ENCODE measurements around the gene BPIFB3. TPM values are rescaled to one million over a fixed set of nuclear protein-coding genes. Genes with fewer than 3 reads are reported as not detected.

Gene BPIFB3
- total and polyA plus RNA-seq, 2 of the 4 experiments (the other 2 are of a cell fraction), result not detected

DNA sequence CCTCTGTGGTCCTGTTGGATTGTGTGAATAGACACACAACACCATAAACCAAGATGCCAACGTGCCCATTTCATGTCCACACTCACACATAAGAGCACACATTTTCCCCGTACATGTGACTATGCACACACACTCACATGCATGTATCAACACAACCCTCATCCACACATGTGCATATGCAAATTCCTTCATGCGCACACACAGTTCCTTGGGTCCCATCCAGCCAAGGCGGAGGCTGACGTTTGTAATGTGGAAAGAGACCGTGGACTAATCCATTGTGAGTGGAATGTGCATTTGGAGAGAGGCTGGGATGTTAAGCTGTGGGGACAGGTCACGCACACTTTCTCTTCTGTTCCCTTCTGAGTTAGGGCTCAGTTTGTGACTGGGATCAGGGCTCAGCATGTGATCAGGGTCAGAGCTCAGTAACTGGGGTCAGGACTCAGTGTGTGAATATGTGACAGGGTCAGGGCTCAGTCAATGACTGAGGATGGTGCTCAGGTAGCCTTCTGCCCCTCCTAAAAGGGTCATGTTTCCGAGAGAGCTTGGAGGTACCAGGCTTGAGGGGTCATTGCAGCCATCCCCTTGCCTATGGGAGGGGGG, 46.8 kb upstream of the BPIFB3 start:
- DNase-seq (no peak), ATAC-seq (ENCODE audit: low read depth) (no peak)
- H3K14ac ChIP-seq (replicated peaks; ENCODE audit: low read depth, low read length), result no peak overlapping the region
- H2BK5ac ChIP-seq (ENCODE audit: low read depth, low read length, poor library complexity, severe bottlenecking), result no peak overlapping the region
- no peak overlapping the region for H3K4me2 ChIP-seq (ENCODE audit: low read depth, low read length)
- H3K27ac ChIP-seq (ENCODE audit: insufficient read depth, low read length), result no peak overlapping the region
- H2BK20ac ChIP-seq (ENCODE audit: low read depth, low read length), result no peak overlapping the region
- dilution Hi-C loops (cut with HindIII; ENCODE audit: low sequenced_read_pairs, unreplicated experiment), result no loop called here
- H3K18ac ChIP-seq (ENCODE audit: low read depth, low read length), result no peak overlapping the region
- no peak overlapping the region for H3K23ac ChIP-seq (ENCODE audit: low read depth, low read length)
- no peaks in the 10 kb centered on the region for H3K9me3 ChIP-seq (ENCODE audit: control insufficient read depth, insufficient read depth, low read length)
- intact Hi-C loops (cut with micrococcal nuclease), result no loop called here
- TF ChIP-seq RAD21 (IDR thresholded peaks at IDR 0.05; ENCODE audit: low read length) (no peak), SMC3 (IDR thresholded peaks at IDR 0.05; ENCODE audit: low read depth, low read length) (no peak), RCOR1 (IDR thresholded peaks at IDR 0.05; ENCODE audit: insufficient replicate concordance, low read length) (no peak), MXI1 (IDR thresholded peaks at IDR 0.05; ENCODE audit: borderline replicate concordance, low read depth, low read length) (no peak), POLR2A (IDR thresholded peaks at IDR 0.05; ENCODE audit: low read depth, low read length) (no peak), RFX5 (IDR thresholded peaks at IDR 0.05; ENCODE audit: low read depth, low read length) (no peak)
- TF ChIP-seq, protein P1, sequence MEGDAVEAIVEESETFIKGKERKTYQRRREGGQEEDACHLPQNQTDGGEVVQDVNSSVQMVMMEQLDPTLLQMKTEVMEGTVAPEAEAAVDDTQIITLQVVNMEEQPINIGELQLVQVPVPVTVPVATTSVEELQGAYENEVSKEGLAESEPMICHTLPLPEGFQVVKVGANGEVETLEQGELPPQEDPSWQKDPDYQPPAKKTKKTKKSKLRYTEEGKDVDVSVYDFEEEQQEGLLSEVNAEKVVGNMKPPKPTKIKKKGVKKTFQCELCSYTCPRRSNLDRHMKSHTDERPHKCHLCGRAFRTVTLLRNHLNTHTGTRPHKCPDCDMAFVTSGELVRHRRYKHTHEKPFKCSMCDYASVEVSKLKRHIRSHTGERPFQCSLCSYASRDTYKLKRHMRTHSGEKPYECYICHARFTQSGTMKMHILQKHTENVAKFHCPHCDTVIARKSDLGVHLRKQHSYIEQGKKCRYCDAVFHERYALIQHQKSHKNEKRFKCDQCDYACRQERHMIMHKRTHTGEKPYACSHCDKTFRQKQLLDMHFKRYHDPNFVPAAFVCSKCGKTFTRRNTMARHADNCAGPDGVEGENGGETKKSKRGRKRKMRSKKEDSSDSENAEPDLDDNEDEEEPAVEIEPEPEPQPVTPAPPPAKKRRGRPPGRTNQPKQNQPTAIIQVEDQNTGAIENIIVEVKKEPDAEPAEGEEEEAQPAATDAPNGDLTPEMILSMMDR (conservative IDR thresholded peaks at IDR 0.05; ENCODE audit: low read depth, low read length), result no peak
- TF ChIP-seq, protein P2, sequence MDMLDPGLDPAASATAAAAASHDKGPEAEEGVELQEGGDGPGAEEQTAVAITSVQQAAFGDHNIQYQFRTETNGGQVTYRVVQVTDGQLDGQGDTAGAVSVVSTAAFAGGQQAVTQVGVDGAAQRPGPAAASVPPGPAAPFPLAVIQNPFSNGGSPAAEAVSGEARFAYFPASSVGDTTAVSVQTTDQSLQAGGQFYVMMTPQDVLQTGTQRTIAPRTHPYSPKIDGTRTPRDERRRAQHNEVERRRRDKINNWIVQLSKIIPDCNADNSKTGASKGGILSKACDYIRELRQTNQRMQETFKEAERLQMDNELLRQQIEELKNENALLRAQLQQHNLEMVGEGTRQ (IDR thresholded peaks at IDR 0.05; ENCODE audit: low read depth, low read length), result no peak
- no peak overlapping the region for H3K4ac ChIP-seq (ENCODE audit: low read depth, low read length)
- BruUV-seq (replicated peaks), result no TSS peak
- H2AK5ac ChIP-seq (ENCODE audit: low read depth, low read length), result no peak overlapping the region
- H3K4me3 ChIP-seq (ENCODE audit: insufficient read depth, low read depth, low read length), result no peak overlapping the region
- ChIA-PET CTCF (no interaction called here), POLR2A (ENCODE audit: unreplicated experiment) (no interaction called here)
- in situ Hi-C loops (cut with MboI; ENCODE audit: low sequenced_read_pairs), result no loop called here
- H4K91ac ChIP-seq (ENCODE audit: insufficient read depth, low read depth, low read length), result no peak overlapping the region
- H3K36me3 ChIP-seq (ENCODE audit: control insufficient read depth, insufficient read depth, low read length), result no peaks in the 10 kb centered on the region
- H2AK9ac ChIP-seq (replicated peaks; ENCODE audit: low read depth, low read length, poor library complexity), result peak overlapping the region; percentile 16
- H3K9me1 ChIP-seq (ENCODE audit: insufficient read depth, low read length), result no peaks in the 10 kb centered on the region
- H3K27me3 ChIP-seq (ENCODE audit: control insufficient read depth, insufficient read depth, low read length), result peaks cover 3% of the 10 kb centered on the region
- no peak overlapping the region for H3K9ac ChIP-seq (ENCODE audit: low read depth, low read length)
- H4K8ac ChIP-seq (ENCODE audit: low read depth in 2 of 2, low read length in 2 of 2), result no peak overlapping the region
- no peak overlapping the region for H2BK120ac ChIP-seq (ENCODE audit: low read depth, low read length)
- H2BK15ac ChIP-seq (ENCODE audit: low read depth, low read length), result no peak overlapping the region
- no CpG with 5 or more reads among the region's 8 CpGs for WGBS, 2 experiments (ENCODE audit: extremely low coverage in 2 of 2, insufficient read length in 1 of 2)
- H4K5ac ChIP-seq (ENCODE audit: low read depth, low read length), result no peak overlapping the region
- H3K56ac ChIP-seq (ENCODE audit: extremely low read depth, insufficient read depth, low read length), result no peak overlapping the region
- H3K4me1 ChIP-seq (ENCODE audit: control insufficient read depth, insufficient read depth, low read length), result no peaks in the 10 kb centered on the region
- no peaks in the 10 kb centered on the region for H3K79me1 ChIP-seq (ENCODE audit: low read depth in 1 of 2, low read length in 2 of 2)
- H2AFZ ChIP-seq (replicated peaks; ENCODE audit: low read length, poor library complexity), result no peak overlapping the region
- H4K20me1 ChIP-seq (ENCODE audit: insufficient read depth, low read length), result no peaks in the 10 kb centered on the region; the same call in 1 of the 2 replicates

All from IMR-90 (cell line).